ENCODE data around the gene CUTC.

DNA sequence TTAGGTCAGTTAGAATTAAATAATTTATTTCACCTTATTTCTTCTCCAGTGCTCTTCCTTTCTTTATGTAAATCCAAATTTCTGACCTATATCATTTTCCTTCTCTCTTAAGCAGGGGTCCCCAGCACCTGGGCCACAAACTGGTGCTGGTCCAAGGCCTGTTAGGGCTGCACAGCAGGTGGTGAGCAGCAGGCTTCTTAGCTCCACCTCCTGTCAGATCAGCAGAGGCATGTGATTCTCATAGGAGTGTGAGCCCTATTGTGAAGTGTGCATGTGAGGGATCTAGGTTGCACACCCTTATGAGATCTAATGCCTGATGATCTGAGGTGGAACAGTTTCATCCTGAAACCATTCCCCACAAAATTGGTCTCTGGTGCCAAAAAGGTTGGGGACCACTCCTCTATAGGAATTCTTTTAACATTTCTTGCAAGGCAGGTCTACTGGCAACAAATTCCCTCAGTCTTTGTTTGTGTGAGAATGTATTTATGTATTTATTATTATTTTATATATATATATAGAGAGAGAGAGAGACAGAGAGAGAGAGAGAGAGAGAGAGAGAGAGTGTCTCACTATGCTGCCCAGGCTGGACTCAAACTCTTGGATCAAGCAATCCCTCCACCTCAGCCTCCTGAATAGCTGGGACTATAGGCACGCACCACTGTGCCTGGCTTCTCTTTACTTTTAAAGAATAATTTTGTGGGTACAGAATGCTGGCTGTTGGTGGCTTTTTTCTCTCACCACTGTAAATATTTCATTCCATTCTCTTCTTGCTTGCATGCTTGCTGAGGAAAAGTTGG, 46.1 kb downstream of the CUTC start:
- TF ChIP-seq, protein P1, sequence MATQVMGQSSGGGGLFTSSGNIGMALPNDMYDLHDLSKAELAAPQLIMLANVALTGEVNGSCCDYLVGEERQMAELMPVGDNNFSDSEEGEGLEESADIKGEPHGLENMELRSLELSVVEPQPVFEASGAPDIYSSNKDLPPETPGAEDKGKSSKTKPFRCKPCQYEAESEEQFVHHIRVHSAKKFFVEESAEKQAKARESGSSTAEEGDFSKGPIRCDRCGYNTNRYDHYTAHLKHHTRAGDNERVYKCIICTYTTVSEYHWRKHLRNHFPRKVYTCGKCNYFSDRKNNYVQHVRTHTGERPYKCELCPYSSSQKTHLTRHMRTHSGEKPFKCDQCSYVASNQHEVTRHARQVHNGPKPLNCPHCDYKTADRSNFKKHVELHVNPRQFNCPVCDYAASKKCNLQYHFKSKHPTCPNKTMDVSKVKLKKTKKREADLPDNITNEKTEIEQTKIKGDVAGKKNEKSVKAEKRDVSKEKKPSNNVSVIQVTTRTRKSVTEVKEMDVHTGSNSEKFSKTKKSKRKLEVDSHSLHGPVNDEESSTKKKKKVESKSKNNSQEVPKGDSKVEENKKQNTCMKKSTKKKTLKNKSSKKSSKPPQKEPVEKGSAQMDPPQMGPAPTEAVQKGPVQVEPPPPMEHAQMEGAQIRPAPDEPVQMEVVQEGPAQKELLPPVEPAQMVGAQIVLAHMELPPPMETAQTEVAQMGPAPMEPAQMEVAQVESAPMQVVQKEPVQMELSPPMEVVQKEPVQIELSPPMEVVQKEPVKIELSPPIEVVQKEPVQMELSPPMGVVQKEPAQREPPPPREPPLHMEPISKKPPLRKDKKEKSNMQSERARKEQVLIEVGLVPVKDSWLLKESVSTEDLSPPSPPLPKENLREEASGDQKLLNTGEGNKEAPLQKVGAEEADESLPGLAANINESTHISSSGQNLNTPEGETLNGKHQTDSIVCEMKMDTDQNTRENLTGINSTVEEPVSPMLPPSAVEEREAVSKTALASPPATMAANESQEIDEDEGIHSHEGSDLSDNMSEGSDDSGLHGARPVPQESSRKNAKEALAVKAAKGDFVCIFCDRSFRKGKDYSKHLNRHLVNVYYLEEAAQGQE (IDR thresholded peaks at IDR 0.05; ENCODE audit: low read depth) = no peak
- TF ChIP-seq CTCF (IDR thresholded peaks at IDR 0.05 in 2 of 3, conservative IDR thresholded peaks at IDR 0.05 in 1 of 3; ENCODE audit: borderline replicate concordance in 1 of 3, insufficient read depth in 1 of 3, low read depth in 2 of 3, low read length in 2 of 3) (no peak), EZH2phosphoT487 (IDR thresholded peaks at IDR 0.05; ENCODE audit: borderline replicate concordance) (no peak), CEBPB (IDR thresholded peaks at IDR 0.05; ENCODE audit: low read depth) (no peak), POLR2A (IDR thresholded peaks at IDR 0.05; ENCODE audit: borderline replicate concordance, extremely low read depth, insufficient read depth, insufficient read length) (no peak), MAX (IDR thresholded peaks at IDR 0.05) (no peak), ELF1 (IDR thresholded peaks at IDR 0.05; ENCODE audit: borderline replicate concordance, low read depth) (no peak), EZH2 (IDR thresholded peaks at IDR 0.05) (no peak), YY1 (IDR thresholded peaks at IDR 0.05; ENCODE audit: extremely low read depth, insufficient replicate concordance, low read depth, low read length) (no peak), ZFX (IDR thresholded peaks at IDR 0.05) (0 out of 2 replicates have a peak, but pooled peaks have one; percentile 19)

Measured in HCT116 (cell line).